Aorta (tissue), 5 donors: ENCODE results near the gene MPV17L2. TPM values are rescaled to one million over a fixed set of nuclear protein-coding genes. Genes with fewer than 3 reads are reported as not detected.

ENCODE experiments used
- ATAC-seq: fragments of 200-7000 bp; cut with Tn5 transposase; one replicate; pipeline ENCODE4 v1.9.1; 2022; ENCODE audit warnings: moderate library complexity; ENCODE audit not compliant: low FRiP score
- DNase-seq, 2 donors: peaks; one replicate each; pipeline ENCODE4 v3.0.0-alpha.2; 2020
- H3K27ac ChIP-seq, 2 donors: one replicate each; pipeline ENCODE4 v1.5.1; 2013; ENCODE audit warnings: low read length in 2 of 2, mild to moderate bottlenecking in 2 of 2, moderate library complexity in 2 of 2, control low read depth in 1 of 2, inconsistent platforms in 1 of 2, low read depth in 1 of 2
- H3K27me3 ChIP-seq, 2 donors: one replicate each; pipeline ENCODE4 v1.6.1; 2013; ENCODE audit warnings: control low read depth in 1 of 2, low read length in 1 of 2, mild to moderate bottlenecking in 1 of 2, moderate library complexity in 1 of 2; ENCODE audit not compliant: insufficient read depth in 2 of 2, control insufficient read depth in 1 of 2
- H3K36me3 ChIP-seq, 2 donors: one replicate each; pipeline ENCODE4 v1.6.1; 2013; ENCODE audit warnings: control low read depth in 1 of 2, low read length in 1 of 2, mild to moderate bottlenecking in 1 of 2; ENCODE audit not compliant: insufficient read depth in 2 of 2, control insufficient read depth in 1 of 2
- H3K4me1 ChIP-seq, 2 donors: one replicate each; pipeline ENCODE4 v1.6.1; 2013; ENCODE audit warnings: low read length in 2 of 2, control low read depth in 1 of 2, mild to moderate bottlenecking in 1 of 2, moderate library complexity in 1 of 2; ENCODE audit not compliant: insufficient read depth in 2 of 2, control insufficient read depth in 1 of 2
- H3K4me3 ChIP-seq, 2 donors: one replicate each; pipeline ENCODE4 v1.5.1; 2013; ENCODE audit warnings: low read length in 2 of 2, control low read depth in 1 of 2, mild to moderate bottlenecking in 1 of 2
- H3K9me3 ChIP-seq: one replicate; pipeline ENCODE4 v1.6.1; 2013; ENCODE audit warnings: mild to moderate bottlenecking, low read length; ENCODE audit not compliant: control insufficient read depth
- WGBS, 2 donors: extraction: QIAGEN DNeasy Blood & Tissue Kit; methylation state at CpG; one replicate each; pipeline ENCODE4 v1.1.7; 2013; 5-methylcytosine and 5-hydroxymethylcytosine counted together
- intact Hi-C, 2 donors: fragments of 100-400 bp; cut with DNase I; formaldehyde crosslinking; loops; one replicate each; pipeline versions ENCODE4 v1.14.2 to v1.15.0; 2022
- polyA plus RNA-seq, 2 donors: library from polyadenylated mRNA; stranded (reverse); fragments of 200-250 nt; gene quantifications; one replicate each; pipeline ENCODE4 v1.2.3, GENCODE V29; 2013
- total RNA-seq, 2 donors: library from RNA; stranded (reverse); fragmentation: NEBNext Ultra II Directional; extraction: Animal tissue kit (Norgen Biotek cat#: 25700); gene quantifications; one replicate each; pipeline ENCODE4 v1.2.1, GENCODE V29; 2021
- donor health status: healthy with polysubstance abuse.
- donor health status: Bipolar disorder and iron deficiency.
- donor health status: DM: no; HTN: no; CAD: no.
- donor health status: DM: no; HTN: no; CAD: no.
- donor health status: DM: yes; HTN: yes; CAD: no.

Gene MPV17L2
- total and polyA plus RNA-seq, 4 donors = 5.7 to 12.2 (median 6.2) TPM

GRCh38 chr19:18202778-18203407, 9.9 kb downstream of the MPV17L2 start:
- intact Hi-C loops = loop anchor here in 1 of 2 donors (10.0 kb wide), 1 partner anchor 212 kb away; the partner anchor contains the start of gene SSBP4
- no peaks in the 10 kb centered on the region for H3K27me3 ChIP-seq
- H3K36me3 ChIP-seq = no peaks in the 10 kb centered on the region
- no peaks in the 10 kb centered on the region for H3K9me3 ChIP-seq
- H3K4me3 ChIP-seq = no peak overlapping the region
- H3K27ac ChIP-seq = no peak overlapping the region
- peaks cover 0 to 3% of the 10 kb centered on the region in 2 donors for H3K4me1 ChIP-seq
- DNase-seq = peak; percentile 65 to 82
- WGBS, 2 donors = 6 to 8% methylated on average over 31 to 32 of the region's 32 CpGs
- ATAC-seq = no peak

- H3K27me3 ChIP-seq = no peaks in the 10 kb centered on the region
- peak overlapping the region; percentile 22 to 30 for H3K4me3 ChIP-seq
- WGBS, 2 donors = 1% methylated on average over 38 of the region's 38 CpGs
- peak in 1 of 2 donors; percentile 85 for DNase-seq
- peak; percentile 1 for ATAC-seq
- H3K36me3 ChIP-seq = no peaks in the 10 kb centered on the region
- intact Hi-C loops = loop anchor here in 1 of 2 donors (10.0 kb wide), 1 partner anchor 211 kb away; the partner anchor contains the start of gene SSBP4
- no peak overlapping the region for H3K27ac ChIP-seq
- peaks cover 0 to 3% of the 10 kb centered on the region in 2 donors for H3K4me1 ChIP-seq
- no peaks in the 10 kb centered on the region for H3K9me3 ChIP-seq
These were observed 10.4 kb downstream of the MPV17L2 start for GRCh38 chr19:18203408-18203862.

- Histone ChIP-seq H3K9me3 (no peaks in the 10 kb centered on the region), H3K4me1 (peaks cover 0 to 3% of the 10 kb centered on the region in 2 donors), H3K36me3 (no peaks in the 10 kb centered on the region), H3K4me3 (peak within 1 kb of the TSS; percentile 41 to 66), H3K27me3 (no peaks in the 10 kb centered on the region), H3K27ac (peak within 1 kb of the TSS; percentile 72 to 87)
- ATAC-seq = peak; percentile 98
- peak; percentile 100 for DNase-seq
- WGBS, 2 donors = 0 to 1% methylated on average over 45 to 50 of the region's 50 CpGs
- intact Hi-C loops = loop anchor here in 1 of 2 donors (1.0 to 10.0 kb wide), 2 partner anchors 11 to 211 kb away; partner anchors contain the start of genes MPV17L2 and SSBP4
These were observed 10.9 kb downstream of the MPV17L2 start, which contains the start of gene RAB3A for GRCh38 chr19:18203863-18204393. RAB3A (minus strand) TSS chr19:18204042; CDS start chr19:18202740, 1,302 bp downstream.

- DNase-seq = peak in 1 of 2 donors; percentile 62
- no peaks in the 10 kb centered on the region for H3K36me3 ChIP-seq
- H3K27me3 ChIP-seq = no peaks in the 10 kb centered on the region
- H3K4me1 ChIP-seq = peaks cover 0 to 3% of the 10 kb centered on the region in 2 donors
- intact Hi-C loops = loop anchor here (1.0 to 10.0 kb wide), 4 partner anchors 11 to 210 kb away; partner anchors contain the start of genes LSM4 (in 1 of the 2), MPV17L2 (in 1 of the 2) and SSBP4 (in 1 of the 2)
- H3K4me3 ChIP-seq = peak overlapping the region; percentile 41 to 66
- WGBS, 2 donors = 1% methylated on average over 22 of the region's 22 CpGs
- H3K27ac ChIP-seq = peak overlapping the region; percentile 72 to 87
- ATAC-seq = peak; percentile 53
- H3K9me3 ChIP-seq = no peaks in the 10 kb centered on the region
These were observed 11.6 kb downstream of the MPV17L2 start for GRCh38 chr19:18204394-18205199.

GRCh38 chr19:18205200-18205892, 12.3 kb downstream of the MPV17L2 start:
- peak; percentile 51 for ATAC-seq
- no peaks in the 10 kb centered on the region for H3K9me3 ChIP-seq
- no peaks in the 10 kb centered on the region for H3K27me3 ChIP-seq
- peaks cover 0 to 3% of the 10 kb centered on the region in 2 donors for H3K4me1 ChIP-seq
- H3K27ac ChIP-seq = peak overlapping the region in 1 of 2 donors; percentile 87
- peak overlapping the region; percentile 41 to 66 for H3K4me3 ChIP-seq
- intact Hi-C loops = loop anchor here (5.0 to 10.0 kb wide), 3 partner anchors 47 to 209 kb away; partner anchors contain the start of genes LSM4 (in 1 of the 2) and SSBP4 (in 1 of the 2)
- peak; percentile 89 to 94 for DNase-seq
- no peaks in the 10 kb centered on the region for H3K36me3 ChIP-seq
- 20 to 21% methylated on average over 36 of the region's 36 CpGs for WGBS, 2 donors

DNA sequence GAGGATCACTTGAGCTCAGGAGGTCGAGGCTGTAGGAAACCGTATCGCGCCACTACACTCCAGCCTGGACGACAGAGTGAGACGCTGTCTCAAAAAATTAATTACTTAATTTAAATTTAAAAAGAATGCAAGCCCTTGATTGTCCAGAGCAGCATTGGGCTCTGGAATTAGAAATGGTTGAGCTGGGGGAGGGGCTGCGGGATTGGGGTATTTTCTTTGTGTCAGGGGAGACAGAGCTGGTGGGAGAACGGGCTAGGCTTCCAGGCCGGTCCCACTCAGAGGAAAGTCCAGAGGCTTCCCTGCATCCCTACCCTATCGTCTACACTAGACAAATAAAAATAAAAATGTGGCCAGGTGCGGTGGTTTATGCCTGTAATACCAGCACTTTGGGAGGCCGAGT, 13.0 kb downstream of the MPV17L2 start:
- Histone ChIP-seq H3K27me3 (no peaks in the 10 kb centered on the region), H3K9me3 (no peaks in the 10 kb centered on the region), H3K27ac (no peak overlapping the region), H3K4me1 (peaks cover 0 to 3% of the 10 kb centered on the region in 2 donors), H3K36me3 (no peaks in the 10 kb centered on the region), H3K4me3 (no peak overlapping the region)
- 92 to 94% methylated on average over 12 of the region's 12 CpGs for WGBS, 2 donors
- intact Hi-C loops = loop anchor here (5.0 to 10.0 kb wide), 3 partner anchors 46 to 209 kb away; partner anchors contain the start of genes LSM4 (in 1 of the 2) and SSBP4 (in 1 of the 2)
- ATAC-seq (no peak), DNase-seq (no peak)

DNA sequence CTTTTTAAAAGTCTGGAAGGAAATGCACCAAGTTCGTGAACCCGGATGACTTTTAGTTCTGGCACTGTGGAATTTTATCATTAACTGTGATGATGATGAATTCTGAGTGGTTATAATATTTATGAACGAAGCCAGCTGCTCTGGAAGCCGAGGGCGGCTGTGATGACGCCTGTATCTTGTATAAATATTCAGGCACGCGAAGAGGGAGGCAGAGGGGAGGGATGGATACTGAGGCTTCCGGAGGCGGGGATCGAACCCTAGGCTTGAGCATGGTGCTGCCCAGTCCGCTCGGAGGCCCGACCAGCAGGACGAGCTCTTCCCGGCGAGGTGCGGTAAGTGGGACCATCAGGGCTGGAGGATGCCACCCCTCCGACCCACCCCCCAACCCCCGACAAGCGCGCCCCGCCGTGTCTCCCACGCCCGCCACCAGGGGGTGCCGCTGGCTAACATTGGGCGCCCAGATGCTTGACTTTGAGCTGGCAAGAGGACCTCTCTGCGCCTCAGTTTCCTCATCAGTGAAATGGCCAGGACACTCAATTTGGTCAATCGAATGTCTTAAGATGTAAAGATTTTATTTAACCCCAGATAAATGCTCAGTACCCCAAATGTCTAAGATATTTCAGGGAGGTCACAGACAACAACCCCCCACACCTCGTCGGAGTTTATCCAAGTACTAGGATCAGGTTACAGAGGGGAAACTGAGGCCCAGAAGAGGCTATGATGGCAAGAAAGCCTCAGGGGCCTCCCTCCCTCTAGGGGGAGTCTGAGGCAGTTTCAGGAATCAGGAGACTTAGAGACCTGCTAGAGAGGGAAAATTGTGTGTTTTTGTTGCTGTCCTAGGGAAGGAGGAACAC, 15.3 kb downstream of the MPV17L2 start:
- no peaks in the 10 kb centered on the region for H3K36me3 ChIP-seq
- no peak overlapping the region for H3K4me3 ChIP-seq
- intact Hi-C loops = loop anchor here (5.0 to 10.0 kb wide), 3 partner anchors 44 to 206 kb away; partner anchors contain the start of genes LSM4 (in 1 of the 2) and SSBP4 (in 1 of the 2)
- no peak overlapping the region for H3K27ac ChIP-seq
- H3K27me3 ChIP-seq = no peaks in the 10 kb centered on the region
- H3K4me1 ChIP-seq = peaks cover 0 to 3% of the 10 kb centered on the region in 2 donors
- no peak for ATAC-seq
- DNase-seq = peak; percentile 70 to 83
- H3K9me3 ChIP-seq = no peaks in the 10 kb centered on the region
- WGBS, 2 donors = 13% methylated on average over 32 of the region's 32 CpGs
